ENCODE results near the gene AGT.
"Not testable (repeated sequence)": the region's sequence is repeated elsewhere in the genome, so short reads cannot be mapped to it uniquely, and the experiment has no call there.

AGT gene

DNA sequence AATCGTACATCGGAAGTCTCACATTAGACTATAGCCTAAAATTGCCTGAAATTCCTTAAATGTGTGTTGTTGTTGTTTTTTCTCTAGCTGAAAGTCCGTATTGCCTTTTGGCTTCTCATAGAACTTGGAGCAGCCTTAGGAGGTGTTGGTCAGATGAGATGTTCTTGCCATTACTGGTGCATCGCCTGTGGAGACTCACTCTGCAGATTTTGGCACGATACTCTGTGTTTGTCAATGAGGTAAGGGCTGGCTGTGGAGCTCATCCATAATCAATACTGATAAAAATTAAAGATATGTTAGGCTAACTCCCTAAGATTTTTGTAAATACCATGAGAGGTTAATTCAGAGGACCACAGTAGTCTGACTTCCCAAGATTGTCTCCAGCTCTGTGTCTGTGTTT is 28.9 kb downstream of the AGT start:
- DNase-seq = no peak

DNA sequence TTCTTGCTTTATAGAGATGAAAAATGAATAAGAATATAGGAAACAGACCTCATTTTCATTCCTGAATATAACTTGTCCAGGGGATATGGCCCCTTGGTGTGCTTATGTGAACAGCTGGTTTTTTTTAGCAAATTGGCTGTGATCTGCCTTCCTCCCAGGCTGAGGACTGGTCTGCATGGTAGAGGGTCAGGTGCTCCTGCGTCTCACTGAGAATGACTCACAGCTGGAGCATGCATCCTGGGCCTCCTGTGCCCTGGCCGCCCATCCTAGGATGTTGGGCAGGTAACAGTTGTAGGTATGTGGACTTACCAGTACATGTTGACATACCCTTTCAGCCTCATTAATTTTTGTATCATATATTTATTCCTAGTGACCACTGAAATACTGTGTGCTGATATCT is 29.8 kb downstream of the AGT start:
- DNase-seq = no peak

DNA sequence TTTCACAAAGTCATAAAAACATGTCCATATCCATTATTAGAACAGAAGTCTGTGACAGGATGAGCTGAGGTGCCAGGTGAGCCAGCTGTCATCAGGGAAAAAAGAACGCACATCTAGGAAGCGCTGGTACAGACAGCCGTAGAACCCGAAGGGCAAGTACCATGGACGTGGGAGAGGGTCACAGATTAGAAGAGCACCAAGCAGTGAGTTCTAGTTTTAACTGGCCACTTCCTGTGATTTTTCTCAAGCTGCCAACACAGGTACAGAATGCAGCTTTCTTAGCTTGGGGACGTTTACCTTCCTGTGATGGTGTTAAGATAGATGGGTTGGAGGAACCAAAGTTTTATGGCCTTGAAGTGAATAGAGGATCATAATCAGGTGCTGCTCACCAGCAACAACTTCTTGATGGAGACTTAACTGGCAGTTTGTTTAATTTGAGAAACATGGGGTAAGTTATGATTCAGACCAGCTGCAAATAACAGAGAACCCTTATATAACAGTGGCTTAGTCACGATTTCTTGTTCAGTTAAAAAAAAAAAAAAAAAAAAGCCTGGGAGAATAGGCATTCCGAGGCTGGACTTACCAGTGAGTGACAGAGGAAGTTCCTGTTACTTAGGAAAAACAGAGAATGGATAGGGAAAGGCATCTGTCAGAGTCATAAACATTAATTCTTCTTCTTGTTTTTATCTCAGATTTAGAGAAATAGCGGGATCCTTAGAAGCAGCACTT is 30.9 kb downstream of the AGT start:
- no peak for DNase-seq

DNA sequence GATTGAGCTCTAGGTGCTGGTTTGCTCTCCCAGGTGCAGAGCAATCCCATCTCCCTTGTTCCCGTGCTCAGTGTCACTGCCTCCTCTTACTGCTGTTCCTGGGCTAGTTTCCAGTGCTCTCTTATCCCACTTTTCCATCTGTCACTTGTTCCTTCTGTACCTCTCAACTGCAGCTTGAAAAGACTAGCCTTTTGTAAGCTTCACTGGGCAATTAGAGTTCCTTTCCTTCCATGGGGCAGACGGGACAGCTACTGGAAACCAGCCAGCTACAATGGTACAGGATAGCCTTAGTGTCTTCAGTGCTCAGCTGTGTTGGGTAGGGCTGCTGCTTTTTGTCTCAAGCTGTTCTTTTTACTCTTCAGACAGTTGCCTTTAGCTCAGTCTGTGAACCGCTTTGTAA is 31.6 kb downstream of the AGT start:
- no peak for DNase-seq

DNA sequence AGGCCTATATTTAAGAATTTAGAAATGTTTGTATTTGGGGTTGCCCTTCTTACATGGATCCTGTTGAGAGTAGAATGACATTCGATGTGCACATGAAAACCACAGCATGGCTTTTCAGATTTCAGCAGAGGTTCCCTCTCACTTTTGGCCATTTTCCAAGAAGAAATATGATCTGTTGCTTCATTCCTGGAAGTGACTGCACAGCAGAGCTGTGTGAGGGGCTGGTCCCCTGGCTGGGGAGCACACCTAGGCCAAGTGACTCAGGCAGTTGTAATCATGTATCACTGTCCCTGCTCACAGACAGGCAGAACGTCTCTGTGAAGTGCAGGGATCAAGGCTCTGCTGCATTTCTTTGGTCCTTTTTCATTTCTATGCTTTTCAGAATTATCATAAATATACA is 32.3 kb downstream of the AGT start:
- DNase-seq = no peak

DNA sequence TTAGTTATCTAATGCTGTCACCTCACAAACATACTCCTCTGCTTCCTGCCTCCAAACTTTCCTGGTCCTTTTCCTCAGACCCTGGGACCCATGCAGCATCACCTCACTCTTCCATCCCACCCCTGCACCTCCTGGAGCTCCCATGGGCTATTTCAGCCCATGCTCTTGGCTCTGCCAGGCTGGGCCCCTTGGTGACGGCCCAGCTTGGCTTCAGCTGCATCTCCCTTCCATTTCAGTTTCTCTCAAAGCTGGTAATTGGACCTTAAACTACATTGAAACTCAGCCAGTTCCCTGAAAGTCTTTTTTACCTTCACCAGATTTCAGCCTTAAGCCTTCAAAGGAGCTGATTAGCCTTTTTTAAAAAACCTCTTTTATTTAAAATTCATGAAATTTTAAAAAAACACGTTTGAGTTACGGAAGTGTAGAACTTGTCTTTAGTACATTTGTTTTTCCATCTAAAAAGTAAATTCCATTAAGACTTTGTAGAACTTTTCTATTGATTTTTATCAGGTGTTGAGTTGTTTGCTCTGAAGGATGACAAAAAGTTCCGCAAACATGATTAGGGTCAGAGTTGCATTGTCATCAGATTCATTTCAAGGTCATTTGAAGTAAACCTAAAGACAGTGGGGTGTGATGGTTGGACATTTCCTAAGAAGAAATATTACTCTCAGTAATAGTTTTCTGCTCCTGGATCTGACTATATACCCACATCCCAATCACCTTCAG is 33.5 kb downstream of the AGT start:
- DNase-seq = no peak

DNA sequence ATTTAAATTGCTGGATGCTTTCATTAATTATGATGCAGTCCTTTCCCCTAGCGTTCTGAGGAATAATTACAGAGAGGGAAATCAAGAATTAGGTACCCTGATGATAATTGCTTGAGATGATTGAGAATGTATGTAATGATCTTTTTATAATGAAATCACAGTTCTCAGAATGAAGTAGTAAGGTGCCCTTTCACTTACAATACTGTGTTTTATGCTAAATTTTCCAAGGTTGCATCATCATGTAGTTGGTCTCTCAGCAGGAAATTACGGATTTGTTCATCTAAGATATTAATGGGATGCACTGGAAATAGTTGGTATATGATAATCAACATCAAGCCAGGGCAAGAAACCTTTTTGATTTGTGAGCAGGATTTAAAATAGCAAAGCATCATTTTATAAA is 34.1 kb downstream of the AGT start:
- no peak for DNase-seq

DNA sequence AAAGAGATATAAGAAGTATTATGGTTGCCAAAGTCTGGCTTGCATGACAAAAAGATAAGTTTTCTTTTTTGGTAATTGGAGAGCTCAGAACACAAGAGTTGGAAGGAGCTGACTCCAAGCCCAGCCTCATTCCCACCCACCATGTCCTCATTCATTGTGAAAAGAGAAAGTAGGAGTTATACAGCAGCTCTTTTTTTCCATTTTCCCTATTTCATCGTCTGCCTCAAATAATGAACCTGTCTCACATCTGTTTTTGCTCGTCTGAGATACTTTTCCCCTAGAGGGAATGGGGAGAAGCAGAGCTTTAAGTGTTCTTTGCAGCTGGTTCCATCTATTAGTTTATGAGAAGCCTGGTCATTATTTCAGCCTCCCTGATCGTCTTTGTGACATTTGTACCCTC is 34.7 kb downstream of the AGT start:
- no peak for DNase-seq

DNA sequence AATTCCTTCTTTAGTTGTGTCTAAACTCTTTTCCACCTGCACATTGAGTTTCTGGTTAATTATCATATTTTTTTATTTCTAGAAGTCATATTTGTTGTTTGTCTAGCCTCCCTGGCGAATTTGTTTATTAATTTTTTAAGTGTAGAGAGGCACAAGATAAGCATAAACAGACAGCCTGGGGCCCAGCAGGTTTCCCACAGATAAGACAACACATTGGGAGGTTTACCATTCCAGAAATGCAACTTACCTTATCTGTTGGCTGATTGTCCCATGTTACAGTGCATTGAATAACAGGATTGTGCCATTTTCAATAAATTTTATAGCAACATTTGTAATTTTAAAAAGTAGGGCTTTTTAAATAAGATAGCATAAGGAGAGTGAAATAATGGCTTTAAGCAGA is 36.7 kb downstream of the AGT start:
- DNase-seq = no peak

DNA sequence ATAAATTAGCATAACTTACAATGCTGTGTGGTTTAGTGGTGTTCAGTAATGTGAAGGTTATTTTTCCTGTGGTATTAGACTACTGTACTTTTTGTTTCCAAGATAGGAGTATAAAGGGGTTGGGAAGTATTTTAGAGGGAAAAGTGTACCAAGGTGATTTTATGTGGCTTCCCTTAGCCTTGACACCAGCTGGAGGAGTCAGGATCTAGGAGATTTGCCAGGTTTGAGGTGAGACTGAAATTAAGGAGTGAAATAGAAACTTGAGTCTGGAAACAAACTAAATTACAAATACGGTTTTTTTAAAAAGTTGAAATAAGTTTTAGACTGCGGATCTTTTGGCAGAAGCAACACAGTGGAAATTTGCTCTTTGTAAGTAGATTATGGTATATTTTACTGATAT is 39.3 kb downstream of the AGT start:
- DNase-seq = no peak

DNA sequence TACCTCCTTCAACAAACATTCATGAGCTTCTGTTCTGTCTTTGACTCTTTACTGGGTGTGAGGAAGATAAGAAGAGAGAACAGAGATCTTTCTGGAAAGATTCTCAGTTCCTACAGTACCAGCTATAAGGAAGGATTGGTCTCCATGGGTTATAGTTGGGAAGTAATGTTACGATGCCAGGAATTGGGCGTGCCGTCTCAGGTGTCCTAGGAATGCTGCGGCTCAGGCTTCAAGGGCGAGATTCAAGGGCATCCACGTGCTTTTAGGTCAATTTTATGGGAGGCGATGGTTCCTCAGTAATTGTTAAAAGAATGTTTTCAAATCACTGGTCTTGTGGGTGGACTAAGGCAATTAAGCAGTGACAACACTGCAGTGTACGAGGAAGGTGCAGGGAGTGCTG is 44.4 kb downstream of the AGT start:
- no peak for DNase-seq

DNA sequence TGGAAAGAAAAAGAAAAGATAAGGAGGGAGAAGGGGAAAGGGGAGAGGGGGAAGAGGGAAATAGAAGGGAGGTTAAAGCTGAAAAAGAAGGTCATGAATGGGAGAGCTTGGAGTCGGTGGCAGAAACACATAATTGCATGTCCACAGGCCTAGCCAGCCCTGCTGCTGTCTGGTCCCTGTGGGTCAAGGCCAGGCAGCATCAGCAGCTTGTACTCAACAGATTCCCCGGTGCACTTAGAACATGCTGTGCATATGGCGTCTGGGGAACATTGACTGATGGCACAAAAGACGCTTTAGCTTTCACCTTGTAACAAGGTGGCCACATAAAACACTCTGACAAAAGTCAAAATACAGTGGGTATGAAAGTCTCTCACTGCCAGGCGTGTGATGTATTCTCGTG is 45.7 kb downstream of the AGT start:
- no peak for DNase-seq

DNA sequence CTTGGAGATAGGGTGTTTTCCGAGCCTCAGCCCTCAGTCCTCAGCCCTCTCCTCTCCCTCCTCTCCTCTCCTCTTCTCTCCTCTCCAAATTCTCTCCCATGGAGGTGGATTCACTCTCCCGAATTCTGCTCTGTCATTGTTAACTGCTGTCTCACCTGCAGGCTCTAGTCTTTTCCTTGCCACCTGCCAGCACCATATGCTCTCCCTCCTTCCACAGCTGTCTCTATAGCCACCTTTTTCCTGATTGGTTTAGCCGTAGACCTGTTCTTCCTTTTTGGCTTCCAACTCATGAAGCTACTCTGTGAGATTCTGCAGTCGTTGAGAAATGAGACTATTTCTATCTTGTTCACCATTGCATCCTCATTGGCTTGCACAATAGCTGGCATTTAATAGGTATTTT is 51.9 kb downstream of the AGT start:
- DNase-seq = no peak

DNA sequence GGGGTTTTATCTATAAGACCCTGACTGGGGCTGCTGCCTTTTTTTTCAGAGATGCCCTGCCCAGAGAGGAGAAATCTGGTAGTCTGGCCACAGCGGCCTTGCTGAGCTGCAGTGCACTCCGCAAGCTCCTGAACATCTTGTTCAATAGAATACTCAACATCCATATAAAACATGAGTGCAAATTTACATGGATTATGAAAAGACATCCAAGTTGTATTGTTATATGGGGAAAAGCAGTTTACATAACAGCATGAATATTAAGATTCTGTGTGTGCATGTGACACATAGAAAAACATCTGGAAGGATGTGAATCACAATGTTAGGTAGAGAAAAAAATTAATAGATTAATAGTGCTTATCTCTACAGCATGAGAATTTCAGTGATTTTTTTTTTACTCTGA is 55.2 kb downstream of the AGT start:
- no peak for DNase-seq

DNA sequence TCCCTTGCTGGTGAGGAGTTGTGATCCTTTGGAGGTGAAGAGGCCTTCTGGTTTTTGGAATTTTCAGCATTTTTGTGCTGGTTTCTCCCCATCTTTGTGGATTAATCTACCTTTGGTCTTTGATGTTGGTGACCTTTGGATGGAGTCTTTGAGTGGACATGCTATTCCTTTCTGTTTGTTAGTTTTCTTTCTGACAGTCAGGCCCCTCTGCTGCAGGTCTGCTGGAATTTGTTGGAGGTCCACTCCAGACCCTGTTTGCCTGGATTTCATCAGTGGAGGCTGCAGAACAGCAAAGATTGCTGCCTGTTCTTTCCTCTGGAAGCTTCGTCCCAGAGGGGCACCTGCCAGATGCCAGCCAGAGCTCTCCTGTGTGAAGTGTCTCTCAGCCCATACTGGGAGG is 55.8 kb downstream of the AGT start:
- not testable (repeated sequence) for DNase-seq

DNA sequence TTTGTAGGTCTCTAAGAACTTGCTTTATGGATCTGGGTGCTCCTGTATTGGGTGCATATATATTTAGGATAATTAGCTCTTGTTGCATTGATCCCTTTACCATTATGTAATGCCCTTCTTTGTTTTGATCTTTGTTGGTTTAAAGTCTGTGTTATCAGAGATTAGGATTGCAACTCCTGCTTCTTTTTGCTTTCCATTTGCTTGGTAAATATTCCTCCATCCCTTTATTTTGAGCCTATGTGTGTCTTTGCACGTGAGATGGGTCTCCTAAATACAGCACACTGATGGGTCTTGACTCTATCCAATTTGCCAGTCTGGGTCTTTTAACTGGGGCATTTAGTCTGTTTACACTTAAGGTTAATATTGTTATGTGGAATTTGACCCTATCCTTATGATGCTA is 57.2 kb downstream of the AGT start:
- DNase-seq = not testable (repeated sequence)

All from activated CD4-positive, alpha-beta T cell treated with anti-CD3 and anti-CD28 coated beads, Interleukin-2, amount 50 U/mL, for 1 hour (primary cell).